Activated CD4-positive, alpha-beta memory T cell treated with anti-CD3 and anti-CD28 coated beads for 36 hours (primary cell): ENCODE results near the gene BBS5. TPM values are rescaled to one million over a fixed set of nuclear protein-coding genes. Genes with fewer than 3 reads are reported as not detected.

Experiments used
- CTCF ChIA-PET: fragments of 350-600 bp; sonication (Branson Sonifier 250); formaldehyde crosslinking; loops from one replicate; lab custom pipeline; 2021; ENCODE audit warnings: antibody characterized with exemption, inconsistent platforms; lab: Charles Lee
- POLR2A ChIA-PET: fragments of 350-600 bp; sonication (Branson Sonifier 250); formaldehyde crosslinking; loops from one replicate; lab custom pipeline; 2021; ENCODE audit warnings: antibody characterized with exemption; lab: Charles Lee
- DNase-seq: peaks from one replicate; pipeline ENCODE4 v3.0.0-alpha.2; 2020
- H3K27ac Mint-ChIP-seq: one replicate; pipeline ENCODE4 v1.8.0; 2021; ENCODE audit warnings: mixed read lengths
- H3K27me3 Mint-ChIP-seq: one replicate; pipeline ENCODE4 v1.8.0; 2021; ENCODE audit warnings: mixed read lengths
- H3K36me3 Mint-ChIP-seq: one replicate; pipeline ENCODE4 v1.8.0; 2021; ENCODE audit warnings: mixed read lengths
- H3K4me1 Mint-ChIP-seq: one replicate; pipeline ENCODE4 v1.8.0; 2021; ENCODE audit warnings: low read depth, mixed read lengths
- H3K4me3 Mint-ChIP-seq: one replicate; pipeline ENCODE4 v1.8.0; 2021; ENCODE audit warnings: mild to moderate bottlenecking, mixed read lengths
- H3K9me3 Mint-ChIP-seq: one replicate; pipeline ENCODE4 v1.8.0; 2021; ENCODE audit warnings: mixed read lengths
- intact Hi-C: fragments of 100-400 bp; cut with micrococcal nuclease; formaldehyde crosslinking; loops from one replicate; pipeline ENCODE4 v1.15.1; 2023
- total RNA-seq, 2 experiments: library from RNA; stranded (reverse); gene quantifications; one replicate each; pipeline ENCODE4 v1.2.3, GENCODE V29; 2021

The BBS5 gene
- total RNA-seq, 2 experiments from 2014 or later = 2.4 to 3.4 TPM

- no peak overlapping the region for H3K4me3 Mint-ChIP-seq
- no peaks in the 10 kb centered on the region for H3K9me3 Mint-ChIP-seq
- intact Hi-C loops = loop anchor here (5.0 kb wide), 1 partner anchor 491 kb away; no protein-coding TSS in a partner anchor
- no peak overlapping the region for H3K27ac Mint-ChIP-seq
- CTCF ChIA-PET = interaction anchor here (0.7 to 2.6 kb wide), 3 partner anchors 10 to 98 kb away, joined by 3 to 10 read pairs (median 7); partner anchors contain the start of gene BBS5
- H3K36me3 Mint-ChIP-seq = no peaks in the 10 kb centered on the region
- H3K4me1 Mint-ChIP-seq = peaks cover 2% of the 10 kb centered on the region
- POLR2A ChIA-PET = interaction anchor here (0.6 kb wide), 1 partner anchor 621 kb away, joined by 3 read pairs; no protein-coding TSS in a partner anchor
- no peaks in the 10 kb centered on the region for H3K27me3 Mint-ChIP-seq
- DNase-seq = no peak
Measured at GRCh38 chr2:169462896-169463695, 16.2 kb upstream of the BBS5 start.

- POLR2A ChIA-PET = interaction anchor here (1.0 to 1.5 kb wide), 2 partner anchors 15 to 164 kb away, joined by 4 to 6 read pairs; partner anchors contain the start of gene BBS5
- intact Hi-C loops = loop anchor here (5.0 kb wide), 1 partner anchor 492 kb away; no protein-coding TSS in a partner anchor
- CTCF ChIA-PET = interaction anchor here (2.6 kb wide), 1 partner anchor 15 kb away, joined by 7 read pairs; the partner anchor contains the start of gene BBS5
Measured at GRCh38 chr2:169464466-169464865, 14.8 kb upstream of the BBS5 start.

GRCh38 chr2:169464882-169465281 is 14.4 kb upstream of the BBS5 start:
- peak overlapping the region; percentile 19 for H3K27ac Mint-ChIP-seq
- no peaks in the 10 kb centered on the region for H3K27me3 Mint-ChIP-seq
- intact Hi-C loops = loop anchor here (5.0 kb wide), 1 partner anchor 493 kb away; no protein-coding TSS in a partner anchor
- H3K4me3 Mint-ChIP-seq = peak overlapping the region; percentile 4
- no peaks in the 10 kb centered on the region for H3K9me3 Mint-ChIP-seq
- H3K36me3 Mint-ChIP-seq = no peaks in the 10 kb centered on the region
- H3K4me1 Mint-ChIP-seq = peaks cover 2% of the 10 kb centered on the region
- POLR2A ChIA-PET = interaction anchor here (1.0 to 1.5 kb wide), 2 partner anchors 15 to 164 kb away, joined by 4 to 6 read pairs; partner anchors contain the start of gene BBS5
- CTCF ChIA-PET = no interaction called here
- no peak for DNase-seq

More at GRCh38 chr2:169464466-169464865, 14.8 kb upstream of the BBS5 start:
- Mint-ChIP-seq H3K9me3 (no peaks in the 10 kb centered on the region), H3K4me3 (no peak overlapping the region), H3K36me3 (no peaks in the 10 kb centered on the region), H3K27me3 (no peaks in the 10 kb centered on the region), H3K27ac (no peak overlapping the region), H3K4me1 (peaks cover 2% of the 10 kb centered on the region)
- no peak for DNase-seq

DNA sequence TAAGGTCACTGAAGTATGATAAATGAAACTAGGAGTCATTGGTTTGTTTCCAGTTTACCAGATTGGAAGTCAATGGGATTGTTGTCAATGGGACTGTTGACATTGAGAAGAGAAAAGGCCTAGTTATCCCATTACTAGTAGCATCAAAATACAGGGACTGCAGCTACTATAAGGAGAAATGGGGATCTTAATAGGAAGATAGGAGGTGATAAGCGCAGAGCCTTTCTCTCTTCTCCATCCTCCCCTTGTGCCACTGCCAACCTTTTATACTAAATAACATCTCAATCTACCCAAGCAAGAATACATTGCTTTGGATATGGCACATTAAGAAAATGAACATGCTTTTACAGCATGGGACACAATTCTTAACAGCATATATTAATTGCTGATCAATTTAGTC is 10.5 kb upstream of the BBS5 start:
- ChIA-PET CTCF (interaction anchor here (0.9 kb wide), 1 partner anchor 10 kb away, joined by 3 read pairs; the partner anchor contains the start of gene BBS5), POLR2A (no interaction called here)
- H3K4me3 Mint-ChIP-seq = no peak overlapping the region
- H3K36me3 Mint-ChIP-seq = no peaks in the 10 kb centered on the region
- no peak for DNase-seq
- H3K4me1 Mint-ChIP-seq = no peaks in the 10 kb centered on the region
- no peaks in the 10 kb centered on the region for H3K27me3 Mint-ChIP-seq
- no peaks in the 10 kb centered on the region for H3K9me3 Mint-ChIP-seq
- H3K27ac Mint-ChIP-seq = no peak overlapping the region
- intact Hi-C loops = no loop called here

DNA sequence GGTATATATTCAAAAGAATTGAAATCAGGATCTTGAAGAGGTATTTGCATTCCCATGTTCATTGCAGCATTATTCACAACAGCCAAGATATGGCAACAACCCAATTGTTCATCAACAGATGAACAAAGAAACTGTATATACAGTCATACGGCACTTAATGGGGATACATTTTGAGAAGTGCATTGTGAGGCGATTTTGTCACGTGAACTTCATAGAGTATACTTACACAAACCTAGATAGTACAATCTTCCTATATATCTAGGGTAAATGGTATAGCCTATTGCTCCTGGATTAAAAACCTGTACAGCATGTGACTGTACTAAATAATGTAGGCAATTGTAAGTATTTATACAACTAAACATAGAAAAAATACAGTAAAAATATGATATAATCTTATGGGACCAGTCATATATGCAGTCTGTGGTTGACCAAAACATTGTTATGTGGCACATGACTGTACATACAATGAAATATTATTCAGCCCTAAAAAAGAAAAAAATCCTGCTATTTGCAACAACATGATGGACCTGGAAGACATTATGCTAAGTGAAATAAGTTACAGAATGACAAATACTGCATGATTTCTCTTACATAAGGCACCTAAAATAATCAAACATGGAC is 9.2 kb upstream of the BBS5 start:
- ChIA-PET CTCF (no interaction called here), POLR2A (no interaction called here)
- Mint-ChIP-seq H3K27ac (no peak overlapping the region), H3K9me3 (no peaks in the 10 kb centered on the region), H3K4me1 (no peaks in the 10 kb centered on the region), H3K27me3 (no peaks in the 10 kb centered on the region), H3K36me3 (no peaks in the 10 kb centered on the region), H3K4me3 (no peak overlapping the region)
- DNase-seq = no peak
- intact Hi-C loops = loop anchor here (10.0 kb wide), 1 partner anchor 365 kb away; no protein-coding TSS in a partner anchor

- H3K36me3 Mint-ChIP-seq = no peaks in the 10 kb centered on the region
- H3K9me3 Mint-ChIP-seq = no peaks in the 10 kb centered on the region
- no peaks in the 10 kb centered on the region for H3K27me3 Mint-ChIP-seq
- no peak overlapping the region for H3K27ac Mint-ChIP-seq
- no peak for DNase-seq
- no peak overlapping the region for H3K4me3 Mint-ChIP-seq
- H3K4me1 Mint-ChIP-seq = no peaks in the 10 kb centered on the region
- POLR2A ChIA-PET = no interaction called here
- CTCF ChIA-PET = no interaction called here
- intact Hi-C loops = loop anchor here (2.0 to 10.0 kb wide), 2 partner anchors 89 to 367 kb away; no protein-coding TSS in a partner anchor
Measured at GRCh38 chr2:169472249-169472648, 7.0 kb upstream of the BBS5 start.

DNA sequence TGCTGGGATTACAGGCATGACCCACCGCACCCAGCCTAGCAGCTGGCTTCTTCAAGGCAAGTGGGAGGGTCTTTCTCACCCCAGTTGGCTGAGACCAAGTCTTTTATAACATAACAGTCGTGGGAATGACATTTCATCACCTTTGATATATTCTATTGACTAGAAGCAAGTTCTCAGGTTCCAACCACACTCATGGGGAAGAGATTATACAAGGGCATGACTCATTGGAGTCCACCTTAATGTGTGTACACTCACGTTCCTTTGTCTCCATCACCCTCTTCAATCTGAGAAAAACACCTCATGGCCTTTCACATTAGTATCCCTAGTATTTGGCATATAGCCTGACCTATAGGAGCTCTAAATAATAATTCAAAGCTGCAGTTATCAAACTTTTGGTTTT is 2.8 kb upstream of the BBS5 start:
- H3K9me3 Mint-ChIP-seq = no peaks in the 10 kb centered on the region
- no peak overlapping the region for H3K27ac Mint-ChIP-seq
- intact Hi-C loops = loop anchor here (5.0 to 10.0 kb wide), 3 partner anchors 96 to 372 kb away; partner anchors contain the start of genes FASTKD1 and LRP2
- no peaks in the 10 kb centered on the region for H3K36me3 Mint-ChIP-seq
- ChIA-PET POLR2A (no interaction called here), CTCF (interaction anchor here (1.0 kb wide), 1 partner anchor 52 kb away, joined by 3 read pairs; no protein-coding TSS in a partner anchor)
- DNase-seq = no peak
- no peaks in the 10 kb centered on the region for H3K27me3 Mint-ChIP-seq
- no peak overlapping the region for H3K4me3 Mint-ChIP-seq
- H3K4me1 Mint-ChIP-seq = peaks cover 13% of the 10 kb centered on the region

GRCh38 chr2:169478339-169478738 is 955 bp upstream of the BBS5 start:
- Mint-ChIP-seq H3K36me3 (no peaks in the 10 kb centered on the region), H3K27me3 (no peaks in the 10 kb centered on the region), H3K4me3 (peak overlapping the region; percentile 18), H3K27ac (no peak overlapping the region), H3K4me1 (peaks cover 13% of the 10 kb centered on the region), H3K9me3 (no peaks in the 10 kb centered on the region)
- intact Hi-C loops = loop anchor here (5.0 to 10.0 kb wide), 3 partner anchors 94 to 374 kb away; partner anchors contain the start of genes FASTKD1 and LRP2
- ChIA-PET CTCF (interaction anchor here (0.6 to 1.7 kb wide), 2 partner anchors 7 to 1338 kb away, joined by 3 to 6 read pairs; partner anchors contain the start of gene GAD1), POLR2A (no interaction called here)
- DNase-seq = no peak

- H3K4me3 Mint-ChIP-seq = peak overlapping the region; percentile 87
- no peaks in the 10 kb centered on the region for H3K9me3 Mint-ChIP-seq
- H3K27me3 Mint-ChIP-seq = no peaks in the 10 kb centered on the region
- ChIA-PET POLR2A (interaction anchor here (1.2 to 1.4 kb wide), 3 partner anchors 14 to 355 kb away, joined by 3 to 5 read pairs (median 4); partner anchors contain the start of gene FASTKD1), CTCF (interaction anchor here (0.6 to 1.7 kb wide), 9 partner anchors 8 to 1338 kb away, joined by 3 to 9 read pairs (median 5); partner anchors contain the start of gene GAD1)
- no peak overlapping the region for H3K27ac Mint-ChIP-seq
- no peaks in the 10 kb centered on the region for H3K36me3 Mint-ChIP-seq
- H3K4me1 Mint-ChIP-seq = peaks cover 13% of the 10 kb centered on the region
- no peak for DNase-seq
- intact Hi-C loops = loop anchor here (1.0 to 10.0 kb wide), 4 partner anchors 94 to 374 kb away; partner anchors contain the start of genes FASTKD1, LRP2 and SSB
Measured at GRCh38 chr2:169478745-169479256, 493 bp upstream of the BBS5 start.

DNA sequence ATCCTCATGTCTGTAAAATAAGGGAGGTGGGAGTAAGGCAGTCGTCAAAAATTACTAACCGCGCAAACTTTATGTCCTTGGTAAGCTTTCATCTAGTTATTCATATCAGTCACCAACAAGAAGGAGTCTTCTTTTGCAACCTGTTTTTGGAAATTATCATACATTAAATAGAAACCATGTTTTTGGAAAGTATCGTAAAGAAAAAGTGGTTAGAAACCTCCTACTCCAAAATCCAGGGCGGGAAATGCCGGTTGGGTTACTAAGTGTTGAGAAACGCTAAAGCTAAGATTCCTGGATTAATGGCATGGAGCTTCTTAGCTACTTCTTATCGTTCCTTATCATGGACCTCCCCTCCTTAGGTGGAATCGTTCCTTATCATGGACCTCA is 778 bp downstream of the BBS5 start:
- Mint-ChIP-seq H3K27ac (no peak overlapping the region), H3K36me3 (peaks cover 2% of the 10 kb centered on the region), H3K9me3 (no peaks in the 10 kb centered on the region), H3K4me3 (peak overlapping the region; percentile 87), H3K27me3 (no peaks in the 10 kb centered on the region), H3K4me1 (peaks cover 13% of the 10 kb centered on the region)
- intact Hi-C loops = no loop called here
- POLR2A ChIA-PET = interaction anchor here (1.0 to 1.4 kb wide), 2 partner anchors 15 to 203 kb away, joined by 3 to 4 read pairs; no protein-coding TSS in a partner anchor
- CTCF ChIA-PET = interaction anchor here (0.8 to 1.7 kb wide), 10 partner anchors 9 to 348 kb away, joined by 3 to 9 read pairs (median 4); partner anchors contain the start of gene LRP2
- DNase-seq = no peak

GRCh38 chr2:169485650-169486138 is 6.4 kb downstream of the BBS5 start:
- CTCF ChIA-PET = no interaction called here
- H3K27ac Mint-ChIP-seq = no peak overlapping the region

More at GRCh38 chr2:169485650-169486138, 6.4 kb downstream of the BBS5 start:
- no peaks in the 10 kb centered on the region for H3K4me1 Mint-ChIP-seq
- H3K27me3 Mint-ChIP-seq = no peaks in the 10 kb centered on the region
- POLR2A ChIA-PET = interaction anchor here (0.6 kb wide), 1 partner anchor 337 kb away, joined by 3 read pairs; no protein-coding TSS in a partner anchor
- no peaks in the 10 kb centered on the region for H3K9me3 Mint-ChIP-seq
- no peak overlapping the region for H3K4me3 Mint-ChIP-seq
- peaks cover 2% of the 10 kb centered on the region for H3K36me3 Mint-ChIP-seq
- intact Hi-C loops = no loop called here
- no peak for DNase-seq
